C4-2B (cell line): ENCODE data around the gene IRF1.

ENCODE experiments used
- ZFX ChIP-seq: fragments of 450-650 bp; IDR thresholded peaks from 2 replicates; pipeline ENCODE4 v1.6.1; 2017
- TF ChIP-seq, protein P1 (sequence below): fragments of 450-650 bp; conservative IDR thresholded peaks from 2 replicates; pipeline ENCODE4 v1.5.1; 2017; ENCODE audit warnings: mild to moderate bottlenecking

DNA sequence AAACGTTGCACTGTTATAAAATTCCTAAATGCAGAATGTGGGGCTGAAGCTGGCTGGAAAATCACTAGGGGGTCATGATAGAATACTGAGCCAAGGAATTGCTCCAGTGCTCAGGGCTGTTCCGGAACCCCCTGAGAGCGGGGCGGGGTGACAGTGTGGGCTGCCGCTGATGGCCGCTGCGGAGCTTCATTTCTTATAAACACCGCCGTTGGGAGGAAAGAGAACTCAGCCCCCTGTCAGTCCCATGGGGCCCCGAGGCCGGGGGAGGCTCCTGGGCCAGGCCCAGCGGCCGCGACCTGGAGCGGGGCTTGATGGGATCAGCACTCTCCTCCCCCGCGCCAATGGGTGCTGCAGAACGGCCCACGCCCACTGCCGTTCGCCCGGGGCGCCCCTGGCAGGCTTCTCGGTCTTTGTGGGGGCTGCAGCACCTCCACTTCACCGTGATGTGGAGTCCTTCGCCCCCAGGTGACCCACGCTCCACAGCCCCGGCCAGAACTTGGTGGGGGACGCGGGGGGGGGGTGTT, 5.2 kb upstream of the IRF1 start:
- TF ChIP-seq, protein P1, sequence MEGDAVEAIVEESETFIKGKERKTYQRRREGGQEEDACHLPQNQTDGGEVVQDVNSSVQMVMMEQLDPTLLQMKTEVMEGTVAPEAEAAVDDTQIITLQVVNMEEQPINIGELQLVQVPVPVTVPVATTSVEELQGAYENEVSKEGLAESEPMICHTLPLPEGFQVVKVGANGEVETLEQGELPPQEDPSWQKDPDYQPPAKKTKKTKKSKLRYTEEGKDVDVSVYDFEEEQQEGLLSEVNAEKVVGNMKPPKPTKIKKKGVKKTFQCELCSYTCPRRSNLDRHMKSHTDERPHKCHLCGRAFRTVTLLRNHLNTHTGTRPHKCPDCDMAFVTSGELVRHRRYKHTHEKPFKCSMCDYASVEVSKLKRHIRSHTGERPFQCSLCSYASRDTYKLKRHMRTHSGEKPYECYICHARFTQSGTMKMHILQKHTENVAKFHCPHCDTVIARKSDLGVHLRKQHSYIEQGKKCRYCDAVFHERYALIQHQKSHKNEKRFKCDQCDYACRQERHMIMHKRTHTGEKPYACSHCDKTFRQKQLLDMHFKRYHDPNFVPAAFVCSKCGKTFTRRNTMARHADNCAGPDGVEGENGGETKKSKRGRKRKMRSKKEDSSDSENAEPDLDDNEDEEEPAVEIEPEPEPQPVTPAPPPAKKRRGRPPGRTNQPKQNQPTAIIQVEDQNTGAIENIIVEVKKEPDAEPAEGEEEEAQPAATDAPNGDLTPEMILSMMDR: no peak
- no peak for TF ChIP-seq ZFX
